Kidney epithelial cell (primary cell): Measurements from ENCODE around the gene BCL2L15. TPM values are rescaled to one million over a fixed set of nuclear protein-coding genes. Genes with fewer than 3 reads are reported as not detected.

Source experiments
- DNase-seq: peaks from one replicate; pipeline ENCODE4 v3.0.0-alpha.2; 2010; ENCODE audit warnings: low read depth
- H3K27me3 ChIP-seq: 2 replicates; pipeline ENCODE4 v1.6.0; 2011; ENCODE audit warnings: low read length; ENCODE audit not compliant: control insufficient read depth, insufficient read depth
- H3K36me3 ChIP-seq: 2 replicates; pipeline ENCODE4 v1.5.1; 2011; ENCODE audit warnings: low read length; ENCODE audit not compliant: control insufficient read depth, insufficient read depth
- H3K4me3 ChIP-seq: 2 replicates; pipeline ENCODE4 v1.5.1; 2011; ENCODE audit warnings: low read depth, mild to moderate bottlenecking, control low read depth, low read length
- total RNA-seq: library from RNA; depleted of rRNA; stranded (reverse); fragments of >200 nt; gene quantifications from 2 replicates; pipeline ENCODE4 v1.2.3, GENCODE V29; 2015
- TF ChIP-seq, protein P1 (sequence below): IDR thresholded peaks from 2 replicates; pipeline ENCODE4 v1.5.1; 2011; ENCODE audit warnings: mild to moderate bottlenecking, moderate library complexity, low read length, control low read depth, inconsistent platforms; ENCODE audit not compliant: insufficient read depth, poor library complexity, severe bottlenecking

BCL2L15 gene
- total RNA-seq, 1 donor from 2014 or later: 0.04 TPM

DNA sequence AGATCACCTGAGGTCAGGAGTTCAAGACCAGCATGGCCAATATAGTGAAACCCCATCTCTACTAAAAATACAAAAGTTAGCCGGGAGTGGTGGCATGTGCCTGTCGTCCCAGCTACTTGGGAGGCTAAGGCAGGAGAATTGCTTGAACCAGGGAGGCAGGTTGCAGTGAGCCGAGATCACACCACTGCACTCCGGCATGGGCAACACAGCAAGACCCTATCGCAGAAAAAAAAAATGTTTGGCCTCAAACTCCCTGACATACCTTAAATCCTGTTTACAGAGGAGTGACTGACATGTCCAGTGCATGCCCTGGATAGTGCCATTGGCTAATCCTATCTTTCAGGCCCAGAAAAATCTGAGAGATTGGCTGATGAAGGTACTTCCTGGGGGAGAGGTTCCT lies 29.6 kb upstream of the BCL2L15 start:
- TF ChIP-seq, protein P1, sequence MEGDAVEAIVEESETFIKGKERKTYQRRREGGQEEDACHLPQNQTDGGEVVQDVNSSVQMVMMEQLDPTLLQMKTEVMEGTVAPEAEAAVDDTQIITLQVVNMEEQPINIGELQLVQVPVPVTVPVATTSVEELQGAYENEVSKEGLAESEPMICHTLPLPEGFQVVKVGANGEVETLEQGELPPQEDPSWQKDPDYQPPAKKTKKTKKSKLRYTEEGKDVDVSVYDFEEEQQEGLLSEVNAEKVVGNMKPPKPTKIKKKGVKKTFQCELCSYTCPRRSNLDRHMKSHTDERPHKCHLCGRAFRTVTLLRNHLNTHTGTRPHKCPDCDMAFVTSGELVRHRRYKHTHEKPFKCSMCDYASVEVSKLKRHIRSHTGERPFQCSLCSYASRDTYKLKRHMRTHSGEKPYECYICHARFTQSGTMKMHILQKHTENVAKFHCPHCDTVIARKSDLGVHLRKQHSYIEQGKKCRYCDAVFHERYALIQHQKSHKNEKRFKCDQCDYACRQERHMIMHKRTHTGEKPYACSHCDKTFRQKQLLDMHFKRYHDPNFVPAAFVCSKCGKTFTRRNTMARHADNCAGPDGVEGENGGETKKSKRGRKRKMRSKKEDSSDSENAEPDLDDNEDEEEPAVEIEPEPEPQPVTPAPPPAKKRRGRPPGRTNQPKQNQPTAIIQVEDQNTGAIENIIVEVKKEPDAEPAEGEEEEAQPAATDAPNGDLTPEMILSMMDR: no peak
- no peaks in the 10 kb centered on the region for H3K27me3 ChIP-seq
- DNase-seq: no peak
- H3K36me3 ChIP-seq: no peaks in the 10 kb centered on the region
- H3K4me3 ChIP-seq: no peak overlapping the region

DNA sequence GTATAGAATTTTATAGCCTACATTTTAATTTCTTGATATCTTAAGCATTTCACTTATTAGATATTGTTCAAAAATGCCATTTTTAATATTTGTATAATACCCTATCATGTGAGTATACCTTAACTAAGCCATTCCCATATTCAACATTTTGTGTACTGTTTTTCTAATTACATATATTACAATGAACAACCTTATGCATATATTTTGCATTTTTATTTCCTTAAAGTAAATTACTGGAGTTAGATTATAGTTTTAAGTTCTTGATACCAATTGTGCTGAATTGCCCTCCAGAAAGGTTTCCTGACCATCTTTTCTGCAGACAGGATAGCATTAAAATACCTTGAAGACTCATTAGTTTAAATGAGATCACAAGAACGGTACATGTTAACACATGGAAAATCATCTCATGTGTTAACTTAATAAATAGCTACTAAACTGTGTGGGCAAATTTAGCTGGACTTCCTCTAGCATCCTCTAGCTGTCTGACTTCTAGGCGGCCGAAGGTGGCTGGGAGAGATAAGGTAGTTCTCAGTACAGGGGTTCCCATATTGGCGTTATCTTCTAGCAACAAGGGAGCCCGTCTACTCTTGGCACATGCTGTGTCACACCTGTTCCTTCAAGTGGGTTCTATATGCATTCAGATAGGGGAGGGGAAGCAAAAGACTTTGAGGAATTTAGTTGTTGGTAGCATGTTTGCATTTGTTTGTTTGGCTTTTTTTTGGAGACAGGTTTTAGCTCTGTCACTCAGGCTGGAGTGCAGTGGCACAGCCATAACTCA lies 26.7 kb upstream of the BCL2L15 start:
- no peak for DNase-seq
- no peaks in the 10 kb centered on the region for H3K36me3 ChIP-seq
- no peak overlapping the region for H3K4me3 ChIP-seq
- TF ChIP-seq, protein P1: no peak
- no peaks in the 10 kb centered on the region for H3K27me3 ChIP-seq

DNA sequence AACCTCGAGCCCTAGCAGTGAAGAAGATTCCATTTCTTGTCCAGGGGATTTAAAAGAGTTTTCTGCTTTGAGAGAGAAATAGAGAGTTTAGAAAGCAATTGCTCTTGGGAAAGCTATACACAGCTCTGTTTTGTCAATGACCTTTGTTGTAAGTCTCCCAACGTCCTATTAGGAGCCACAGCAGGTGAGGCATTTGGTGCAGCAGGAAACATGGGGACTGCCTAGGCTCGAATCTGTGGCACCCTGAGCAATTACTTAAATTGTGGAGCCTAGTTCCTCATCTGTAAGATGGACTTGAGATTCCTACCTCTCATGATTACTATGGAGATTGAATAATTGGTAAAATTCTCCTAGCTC lies 25.9 kb upstream of the BCL2L15 start:
- TF ChIP-seq, protein P1: no peak
- no peak for DNase-seq
- Histone ChIP-seq H3K27me3 (no peaks in the 10 kb centered on the region), H3K4me3 (no peak overlapping the region), H3K36me3 (no peaks in the 10 kb centered on the region)

DNA sequence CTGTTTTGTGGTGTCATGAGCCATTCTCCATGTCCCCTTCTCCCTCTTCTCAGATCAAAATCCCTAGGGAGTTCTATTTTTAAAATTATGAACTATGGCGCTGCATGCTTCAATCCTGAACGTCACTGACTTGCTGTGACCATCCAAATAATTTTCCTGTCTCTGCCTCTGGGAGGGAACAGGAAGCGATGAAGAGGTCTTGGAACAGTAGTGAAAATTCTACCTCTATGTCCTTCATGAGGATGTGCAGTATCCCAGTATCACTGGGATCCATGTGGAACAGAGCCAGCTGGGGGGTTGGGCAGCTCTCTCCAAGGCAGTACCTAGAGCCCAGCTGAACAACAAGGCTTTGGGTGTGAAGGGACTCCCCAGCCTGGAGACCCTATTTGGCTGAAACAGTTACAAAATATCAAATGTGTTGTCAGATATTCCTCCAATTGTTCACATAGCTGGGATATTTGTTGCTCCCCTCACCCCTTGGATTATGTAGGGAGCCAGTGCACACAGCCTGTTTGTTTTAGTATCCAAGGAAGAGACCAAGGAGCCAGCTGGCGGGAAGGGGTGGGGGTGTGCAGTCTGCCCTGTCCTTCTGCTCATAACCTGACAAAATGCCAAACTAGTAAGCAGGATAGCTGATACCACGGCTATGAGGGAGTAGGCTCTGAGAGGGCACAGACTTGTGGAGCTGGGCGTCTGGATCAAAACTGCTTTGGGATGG lies 25.4 kb upstream of the BCL2L15 start:
- TF ChIP-seq, protein P1: no peak
- Histone ChIP-seq H3K4me3 (no peak overlapping the region), H3K27me3 (no peaks in the 10 kb centered on the region), H3K36me3 (no peaks in the 10 kb centered on the region)
- no peak for DNase-seq

DNA sequence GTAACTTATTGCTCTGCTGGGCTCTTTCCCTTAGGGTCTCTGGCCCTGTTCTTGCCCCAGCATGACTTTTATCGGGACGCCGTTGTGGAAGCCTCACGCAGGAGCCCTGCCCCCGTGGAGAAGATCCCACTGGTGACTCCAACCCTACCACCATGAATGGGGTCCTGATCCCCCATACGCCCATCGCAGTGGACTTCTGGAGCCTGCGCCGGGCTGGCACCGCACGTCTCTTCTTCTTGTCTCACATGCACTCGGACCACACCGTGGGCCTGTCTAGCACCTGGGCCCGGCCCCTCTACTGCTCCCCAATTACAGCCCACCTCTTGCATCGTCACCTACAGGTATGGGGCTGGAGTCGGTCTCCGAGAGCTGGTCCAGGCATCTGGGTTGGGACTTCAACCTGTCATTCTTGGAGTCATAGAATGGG lies 18.1 kb upstream of the BCL2L15 start:
- no peak for DNase-seq
- Histone ChIP-seq H3K4me3 (peak overlapping the region; percentile 97), H3K36me3 (no peaks in the 10 kb centered on the region), H3K27me3 (no peaks in the 10 kb centered on the region)
- TF ChIP-seq, protein P1: no peak
